Ectodermal cell (in vitro differentiated cells): ENCODE data around the gene PDGFC.

Experiments
- H3K27ac ChIP-seq: 2 replicates; pipeline ENCODE4 v1.7.0; 2013; ENCODE audit warnings: mild to moderate bottlenecking, low read depth, low read length; ENCODE audit not compliant: insufficient read depth, poor library complexity, severe bottlenecking
- H3K27me3 ChIP-seq: 2 replicates; pipeline ENCODE4 v1.7.0; 2013; ENCODE audit warnings: mild to moderate bottlenecking, low read length; ENCODE audit not compliant: insufficient read depth, control insufficient read depth, poor library complexity, severe bottlenecking
- H3K36me3 ChIP-seq: one replicate; pipeline ENCODE4 v1.7.0; 2013; ENCODE audit warnings: low read length; ENCODE audit not compliant: control insufficient read depth, insufficient read depth
- H3K4me1 ChIP-seq: one replicate; pipeline ENCODE4 v1.7.0; 2013; ENCODE audit warnings: low read length; ENCODE audit not compliant: control insufficient read depth, insufficient read depth
- H3K4me3 ChIP-seq: 2 replicates; pipeline ENCODE4 v1.7.0; 2013; ENCODE audit warnings: low read depth, low read length, control low read depth; ENCODE audit not compliant: insufficient read depth
- H3K9me3 ChIP-seq: 2 replicates; pipeline ENCODE4 v1.7.0; 2013; ENCODE audit warnings: mild to moderate bottlenecking, low read length, moderate library complexity; ENCODE audit not compliant: control insufficient read depth
- WGBS, 2 experiments: methylation state at CpG; one replicate each; pipeline ENCODE4 v1.1.7; 2013; ENCODE audit warnings: missing lambda C conversion rate in 2 of 2; 5-methylcytosine and 5-hydroxymethylcytosine counted together

Gene PDGFC

DNA sequence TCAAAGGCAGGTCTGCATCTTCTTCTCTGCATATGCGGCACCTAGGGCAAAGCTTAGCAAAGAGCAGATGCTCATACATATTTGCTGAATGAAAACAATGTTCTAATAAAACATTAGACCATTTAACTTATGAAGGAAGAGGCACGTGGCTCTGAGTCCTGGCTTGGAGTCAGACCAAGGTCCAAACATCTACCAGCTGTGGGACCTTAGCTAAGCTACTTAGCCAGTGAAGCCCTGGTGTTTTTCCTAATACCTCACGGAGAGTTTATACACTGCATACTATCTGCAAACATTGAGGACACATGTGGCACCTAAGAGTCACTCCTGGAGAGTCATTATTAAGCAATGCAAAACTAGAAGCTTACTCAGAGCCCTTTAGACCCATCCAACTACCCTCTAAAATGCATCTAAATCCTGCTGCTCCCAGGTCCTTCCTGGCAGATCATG lies 9.0 kb downstream of the PDGFC start:
- H3K36me3 ChIP-seq, result no peaks in the 10 kb centered on the region
- WGBS, 2 experiments, result 85 to 96% methylated on average over 3 of the region's 3 CpGs
- no peaks in the 10 kb centered on the region for H3K27me3 ChIP-seq
- no peak overlapping the region for H3K4me3 ChIP-seq
- no peaks in the 10 kb centered on the region for H3K9me3 ChIP-seq
- H3K27ac ChIP-seq, result no peak overlapping the region
- H3K4me1 ChIP-seq, result no peaks in the 10 kb centered on the region

DNA sequence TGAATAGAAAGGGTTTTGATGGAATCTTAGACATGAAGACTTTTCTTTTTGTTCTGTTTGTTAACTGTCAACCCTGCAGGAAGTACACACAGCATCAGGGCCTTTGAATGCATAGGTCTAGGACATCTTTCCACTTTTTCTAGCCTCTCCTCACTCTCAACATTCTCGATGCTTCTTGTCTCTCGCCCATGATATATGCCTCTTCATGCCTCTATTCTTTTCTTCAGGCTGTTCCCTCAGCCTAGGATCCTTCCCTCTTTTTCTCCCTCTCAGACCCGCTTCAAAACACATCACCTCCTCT lies 9.6 kb downstream of the PDGFC start:
- Histone ChIP-seq H3K27ac (no peak overlapping the region), H3K4me3 (no peak overlapping the region), H3K36me3 (no peaks in the 10 kb centered on the region), H3K9me3 (no peaks in the 10 kb centered on the region), H3K4me1 (no peaks in the 10 kb centered on the region), H3K27me3 (no peaks in the 10 kb centered on the region)
- WGBS, 2 experiments, result 87 to 94% methylated on average over 3 of the region's 3 CpGs

DNA sequence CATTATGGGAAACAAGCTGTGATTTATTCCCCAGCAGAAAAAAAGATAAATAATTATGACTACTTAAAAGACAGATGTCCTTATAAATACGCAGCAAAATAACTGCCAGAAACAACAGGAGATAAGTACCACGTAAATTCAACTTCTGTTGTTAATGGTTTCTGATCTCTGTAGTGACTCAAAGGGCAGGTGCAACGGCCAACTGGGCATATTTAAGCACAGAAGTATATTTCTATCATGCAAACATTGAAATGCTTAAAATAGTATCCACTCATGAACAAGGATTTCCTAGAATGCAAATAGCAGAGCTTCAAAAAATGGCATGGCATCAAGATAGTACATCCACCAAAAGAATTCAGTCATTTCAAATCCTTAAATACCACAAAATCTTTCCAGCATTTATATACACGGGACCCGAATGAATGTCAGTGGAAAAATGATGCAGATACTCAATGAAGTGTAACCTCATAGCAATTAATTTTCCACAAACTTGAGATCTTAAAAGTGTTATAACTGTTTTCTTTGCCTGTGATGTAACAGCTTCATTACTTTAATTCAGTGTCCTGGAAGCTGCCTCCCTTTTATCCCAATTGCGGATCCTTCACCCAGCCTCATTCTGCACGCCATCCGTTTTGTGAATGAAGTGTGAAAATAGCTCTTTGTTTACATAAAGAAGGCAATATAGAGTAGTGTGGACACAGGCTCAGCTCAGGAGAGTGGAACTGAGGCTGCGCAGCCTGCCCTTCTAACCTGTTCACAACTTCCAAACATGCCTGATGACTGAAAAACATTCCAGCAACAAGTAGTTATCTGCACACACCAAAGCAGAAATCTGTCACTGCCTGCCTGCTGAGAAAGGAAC lies 10.2 kb downstream of the PDGFC start:
- Histone ChIP-seq H3K27ac (no peak overlapping the region), H3K4me3 (no peak overlapping the region), H3K36me3 (no peaks in the 10 kb centered on the region), H3K9me3 (no peaks in the 10 kb centered on the region), H3K4me1 (no peaks in the 10 kb centered on the region), H3K27me3 (no peaks in the 10 kb centered on the region)
- 91 to 94% methylated on average over 9 of the region's 9 CpGs for WGBS, 2 experiments

DNA sequence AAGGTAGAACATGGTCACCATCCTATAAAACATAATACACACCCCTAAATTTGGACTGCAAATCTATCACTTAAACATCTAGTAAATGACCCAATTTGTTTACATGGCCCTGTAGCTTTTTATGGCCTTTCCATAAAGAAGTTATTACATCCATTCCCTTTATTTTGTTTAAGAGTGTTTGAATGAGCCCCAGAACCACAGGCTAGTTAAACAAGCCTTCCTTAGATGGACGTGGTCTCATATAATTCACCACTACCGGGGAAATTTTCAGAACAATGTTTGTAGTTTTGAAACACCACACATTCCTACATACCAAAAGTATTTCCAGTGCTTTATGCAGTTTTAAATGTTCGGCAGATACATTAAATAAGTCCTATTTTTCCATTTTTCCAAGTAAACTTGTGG lies 12.3 kb downstream of the PDGFC start:
- H3K4me1 ChIP-seq, result no peaks in the 10 kb centered on the region
- no peaks in the 10 kb centered on the region for H3K9me3 ChIP-seq
- no peaks in the 10 kb centered on the region for H3K36me3 ChIP-seq
- WGBS, 2 experiments, result 89 to 99% methylated on average over 3 of the region's 3 CpGs
- no peak overlapping the region for H3K27ac ChIP-seq
- H3K27me3 ChIP-seq, result no peaks in the 10 kb centered on the region
- no peak overlapping the region for H3K4me3 ChIP-seq

DNA sequence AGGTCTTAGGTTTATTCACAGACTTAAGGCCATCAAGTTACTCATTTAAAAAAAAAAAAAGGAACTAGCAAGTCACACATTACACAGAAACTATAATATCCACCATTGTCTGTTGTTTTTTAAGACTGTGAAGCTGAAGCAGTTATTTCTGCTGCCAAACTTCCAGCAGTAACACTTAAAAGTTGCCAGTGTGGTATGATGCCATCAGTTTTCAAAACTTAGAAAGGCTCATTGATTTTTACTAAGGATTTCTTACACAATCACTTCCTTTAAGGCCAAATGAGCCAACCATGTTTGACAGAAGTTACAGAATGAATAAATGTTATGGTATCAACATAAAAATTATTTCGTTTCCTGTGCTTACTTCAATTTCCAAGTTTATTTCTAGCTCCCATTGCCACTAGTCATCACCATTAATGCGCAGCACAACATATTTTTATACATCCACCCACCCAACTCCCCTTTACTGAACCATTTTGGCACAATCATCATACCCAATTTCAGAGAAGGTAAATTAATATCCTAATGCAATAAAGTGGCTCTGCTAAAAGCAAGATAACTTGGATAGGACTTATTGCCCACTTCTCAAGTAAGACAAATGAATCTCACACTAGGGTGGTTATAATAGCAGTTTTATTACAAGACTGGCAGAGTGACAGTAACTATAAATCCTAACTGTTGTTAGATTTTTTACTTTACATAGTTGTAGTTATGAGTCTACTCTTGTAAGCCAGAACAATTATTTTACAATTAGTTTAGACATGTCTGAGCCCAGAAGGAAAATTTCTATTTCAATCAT lies 13.1 kb downstream of the PDGFC start:
- H3K4me1 ChIP-seq, result no peaks in the 10 kb centered on the region
- no peak overlapping the region for H3K4me3 ChIP-seq
- WGBS, 2 experiments, result 86 to 100% methylated on average over 2 of the region's 2 CpGs
- no peaks in the 10 kb centered on the region for H3K9me3 ChIP-seq
- H3K36me3 ChIP-seq, result no peaks in the 10 kb centered on the region
- H3K27me3 ChIP-seq, result no peaks in the 10 kb centered on the region
- no peak overlapping the region for H3K27ac ChIP-seq

DNA sequence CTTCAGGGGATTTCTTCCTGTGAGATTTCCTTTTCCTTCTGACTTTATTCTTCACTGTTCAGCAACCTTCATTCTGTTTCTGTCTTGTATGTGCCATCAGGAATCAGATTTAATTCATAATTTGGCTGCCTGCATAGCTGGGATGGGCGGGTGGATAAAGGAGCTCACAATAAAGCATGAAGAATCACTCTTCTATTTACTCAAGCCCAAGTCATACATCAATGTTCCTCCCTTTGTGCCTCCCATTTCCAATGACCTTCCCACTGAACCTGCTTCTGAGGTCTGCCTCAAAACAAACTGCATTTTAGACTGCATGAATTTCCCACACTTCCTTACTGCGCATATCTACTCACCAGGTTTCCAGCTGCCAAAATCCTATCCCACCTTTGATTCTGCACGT lies 14.0 kb downstream of the PDGFC start:
- no peaks in the 10 kb centered on the region for H3K27me3 ChIP-seq
- no peaks in the 10 kb centered on the region for H3K4me1 ChIP-seq
- WGBS, 2 experiments, result 90 to 91% methylated on average over 3 of the region's 3 CpGs
- no peak overlapping the region for H3K27ac ChIP-seq
- no peaks in the 10 kb centered on the region for H3K9me3 ChIP-seq
- no peak overlapping the region for H3K4me3 ChIP-seq
- H3K36me3 ChIP-seq, result no peaks in the 10 kb centered on the region

DNA sequence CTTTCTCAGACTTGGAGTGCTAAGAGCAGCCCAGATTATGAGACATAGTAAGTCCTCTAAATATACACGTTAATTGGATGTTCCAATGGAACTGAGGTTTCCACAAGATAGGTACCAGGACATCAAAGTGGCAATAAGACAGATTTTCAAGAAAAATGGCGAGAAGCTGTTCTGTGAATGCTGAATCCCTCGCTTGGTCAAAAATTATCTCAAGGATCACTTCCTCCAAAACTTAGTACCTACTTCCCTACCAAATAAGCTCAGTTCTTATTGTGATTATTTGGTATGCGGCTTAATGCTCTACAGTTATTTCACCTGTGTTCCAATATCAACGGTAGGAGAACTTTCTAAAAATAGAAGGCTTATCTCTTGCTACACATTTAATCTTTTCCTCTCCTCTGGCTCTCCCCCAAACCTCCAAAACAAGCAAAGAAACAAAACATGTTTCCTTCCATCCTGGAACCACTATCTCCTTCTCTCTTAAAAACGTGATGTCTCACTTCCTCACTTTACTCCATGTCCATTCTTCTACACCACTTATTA lies 14.7 kb downstream of the PDGFC start:
- 90 to 99% methylated on average over 6 of the region's 6 CpGs for WGBS, 2 experiments
- no peaks in the 10 kb centered on the region for H3K4me1 ChIP-seq
- no peaks in the 10 kb centered on the region for H3K27me3 ChIP-seq
- no peak overlapping the region for H3K27ac ChIP-seq
- no peaks in the 10 kb centered on the region for H3K36me3 ChIP-seq
- no peak overlapping the region for H3K4me3 ChIP-seq
- H3K9me3 ChIP-seq, result no peaks in the 10 kb centered on the region

DNA sequence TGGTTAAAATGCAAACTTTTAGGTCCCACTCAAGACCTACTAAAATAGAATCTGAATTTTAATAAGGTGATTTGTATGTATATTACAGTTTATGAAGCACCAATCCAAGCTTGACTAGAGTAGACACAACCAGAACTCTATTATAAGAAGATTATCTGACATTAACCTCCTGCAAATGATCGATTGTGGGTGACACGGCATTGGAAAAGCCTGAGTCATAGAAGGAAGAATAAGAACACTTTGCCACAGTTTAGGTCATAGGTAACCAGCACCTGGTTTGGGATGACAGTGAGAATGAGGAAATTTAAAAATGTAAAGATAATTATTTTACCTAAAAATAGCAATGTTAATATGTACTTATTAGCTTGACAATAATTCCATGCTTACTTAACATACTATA lies 15.2 kb downstream of the PDGFC start:
- Histone ChIP-seq H3K4me3 (no peak overlapping the region), H3K36me3 (no peaks in the 10 kb centered on the region)

DNA sequence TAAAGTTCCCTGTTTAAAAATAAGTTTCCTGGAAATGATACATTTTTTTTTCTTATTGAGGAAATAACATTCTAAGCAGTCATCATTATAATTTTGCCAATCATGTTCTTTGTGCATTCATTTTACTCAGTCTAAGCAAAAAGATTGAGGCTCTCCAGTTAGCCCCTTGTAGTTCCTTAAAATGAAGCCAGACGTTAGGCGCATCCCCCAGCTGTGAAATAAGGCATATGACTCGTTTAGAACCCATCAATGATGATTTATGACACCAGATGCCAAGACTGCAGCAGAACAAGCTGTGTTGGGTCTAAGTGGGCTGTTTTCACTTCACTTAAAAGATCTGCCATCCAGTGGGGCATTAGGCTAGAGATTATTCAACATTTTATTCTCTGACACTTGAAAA lies 17.0 kb downstream of the PDGFC start:
- Histone ChIP-seq H3K36me3 (no peaks in the 10 kb centered on the region), H3K27ac (no peak overlapping the region), H3K4me1 (no peaks in the 10 kb centered on the region), H3K4me3 (no peak overlapping the region), H3K9me3 (no peaks in the 10 kb centered on the region), H3K27me3 (no peaks in the 10 kb centered on the region)
- 92 to 94% methylated on average over 3 of the region's 3 CpGs for WGBS, 2 experiments

More for the DNA sequence above, 15.2 kb downstream of the PDGFC start:
- WGBS, 2 experiments, result 93 to 100% methylated on average over 2 of the region's 2 CpGs
- Histone ChIP-seq H3K27me3 (no peaks in the 10 kb centered on the region), H3K27ac (no peak overlapping the region), H3K9me3 (no peaks in the 10 kb centered on the region), H3K4me1 (no peaks in the 10 kb centered on the region)

DNA sequence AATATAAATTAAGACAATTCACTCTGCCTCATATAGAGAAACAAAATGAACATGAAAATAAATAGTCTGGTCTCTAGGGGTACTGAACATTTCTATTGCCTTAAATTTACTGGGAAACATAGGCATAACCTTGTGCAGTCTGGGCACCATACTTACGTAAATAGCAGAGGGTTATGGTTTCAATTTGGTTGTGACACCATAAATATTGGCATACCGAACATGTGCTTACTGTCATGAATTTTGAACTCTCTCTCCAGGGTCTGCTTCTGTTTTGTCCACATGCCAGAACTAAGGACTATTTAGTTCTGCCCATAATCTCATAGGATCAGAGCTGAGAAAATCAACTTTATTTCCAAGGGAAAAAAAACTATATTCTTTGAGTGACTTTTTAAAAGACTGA lies 17.6 kb downstream of the PDGFC start:
- 93 to 100% methylated on average over 2 of the region's 2 CpGs for WGBS, 2 experiments
- Histone ChIP-seq H3K27ac (no peak overlapping the region), H3K36me3 (no peaks in the 10 kb centered on the region), H3K27me3 (no peaks in the 10 kb centered on the region), H3K4me1 (no peaks in the 10 kb centered on the region), H3K9me3 (no peaks in the 10 kb centered on the region), H3K4me3 (no peak overlapping the region)
